Measurements from ENCODE around the gene MFSD6. TPM values are rescaled to one million over a fixed set of nuclear protein-coding genes. Genes with fewer than 3 reads are reported as not detected.

Gene MFSD6
- total RNA-seq, 2 donors from 2014 or later: 61.0 to 75.1 TPM

- ATAC-seq (ENCODE audit: insufficient number of reproducible peaks, low FRiP score, low read depth) (no peak), DNase-seq (ENCODE audit: low spot score) (no peak)
- H3K4me3 ChIP-seq: no peak overlapping the region
- peaks cover 0 to 6% of the 10 kb centered on the region in 2 donors for H3K4me1 ChIP-seq (ENCODE audit: control insufficient read depth in 1 of 2, low read depth in 2 of 2)
- no peaks in the 10 kb centered on the region for H3K36me3 ChIP-seq
- no peak overlapping the region for H3K27ac ChIP-seq
- TF ChIP-seq CTCF (IDR thresholded peaks at IDR 0.05): no peak
- H3K27me3 ChIP-seq (replicated peaks; ENCODE audit: insufficient read depth): no peaks in the 10 kb centered on the region
- H3K9me3 ChIP-seq: peaks cover 1% of the 10 kb centered on the region
Observed at GRCh38 chr2:190546734-190547133, 138.6 kb downstream of the MFSD6 start.

- H3K27me3 ChIP-seq (replicated peaks; ENCODE audit: insufficient read depth): no peaks in the 10 kb centered on the region
- H3K9me3 ChIP-seq: no peaks in the 10 kb centered on the region
- no peaks in the 10 kb centered on the region for H3K36me3 ChIP-seq
- no peak overlapping the region for H3K4me3 ChIP-seq
- no peak for ATAC-seq (ENCODE audit: insufficient number of reproducible peaks, low FRiP score, low read depth)
- no peak for DNase-seq (ENCODE audit: low spot score)
- no peak for TF ChIP-seq CTCF (IDR thresholded peaks at IDR 0.05)
- peaks cover 0 to 6% of the 10 kb centered on the region in 2 donors for H3K4me1 ChIP-seq (ENCODE audit: control insufficient read depth in 1 of 2, low read depth in 2 of 2)
- H3K27ac ChIP-seq: no peak overlapping the region
Observed at GRCh38 chr2:190547886-190548285, 139.7 kb downstream of the MFSD6 start.

GRCh38 chr2:190550137-190550536 is 142.0 kb downstream of the MFSD6 start:
- Histone ChIP-seq H3K4me3 (no peak overlapping the region), H3K36me3 (no peaks in the 10 kb centered on the region), H3K9me3 (no peaks in the 10 kb centered on the region), H3K4me1 (ENCODE audit: control insufficient read depth in 1 of 2, low read depth in 2 of 2) (peaks cover 0 to 6% of the 10 kb centered on the region in 2 donors), H3K27me3 (replicated peaks; ENCODE audit: insufficient read depth) (no peaks in the 10 kb centered on the region), H3K27ac (no peak overlapping the region)
- no peak for DNase-seq (ENCODE audit: low spot score)
- no peak for ATAC-seq (ENCODE audit: insufficient number of reproducible peaks, low FRiP score, low read depth)
- TF ChIP-seq CTCF (IDR thresholded peaks at IDR 0.05): no peak

Other genes starting within 250 kb of the MFSD6 start
- gene HIBCH, start 88.5 kb upstream of the MFSD6 start, total RNA-seq: 10 to 100 TPM; 31.4 to 34.4 TPM
- 10 to 100 TPM; 13.0 to 36.6 TPM for gene INPP1, start 64.8 kb upstream of the MFSD6 start, total RNA-seq
- 1 to 10 TPM; 3.2 to 3.6 TPM for gene NEMP2, start 126.4 kb downstream of the MFSD6 start, total RNA-seq
- gene NAB1, start 240.7 kb downstream of the MFSD6 start, total RNA-seq: 10 to 100 TPM; 51.0 to 77.7 TPM

Data from thoracic aorta (tissue), 2 donors.